ENCODE measurements around the gene GBP5.
"Not testable (repeated sequence)": the region's sequence is repeated elsewhere in the genome, so short reads cannot be mapped to it uniquely, and the experiment has no call there.

GBP5 gene

DNA sequence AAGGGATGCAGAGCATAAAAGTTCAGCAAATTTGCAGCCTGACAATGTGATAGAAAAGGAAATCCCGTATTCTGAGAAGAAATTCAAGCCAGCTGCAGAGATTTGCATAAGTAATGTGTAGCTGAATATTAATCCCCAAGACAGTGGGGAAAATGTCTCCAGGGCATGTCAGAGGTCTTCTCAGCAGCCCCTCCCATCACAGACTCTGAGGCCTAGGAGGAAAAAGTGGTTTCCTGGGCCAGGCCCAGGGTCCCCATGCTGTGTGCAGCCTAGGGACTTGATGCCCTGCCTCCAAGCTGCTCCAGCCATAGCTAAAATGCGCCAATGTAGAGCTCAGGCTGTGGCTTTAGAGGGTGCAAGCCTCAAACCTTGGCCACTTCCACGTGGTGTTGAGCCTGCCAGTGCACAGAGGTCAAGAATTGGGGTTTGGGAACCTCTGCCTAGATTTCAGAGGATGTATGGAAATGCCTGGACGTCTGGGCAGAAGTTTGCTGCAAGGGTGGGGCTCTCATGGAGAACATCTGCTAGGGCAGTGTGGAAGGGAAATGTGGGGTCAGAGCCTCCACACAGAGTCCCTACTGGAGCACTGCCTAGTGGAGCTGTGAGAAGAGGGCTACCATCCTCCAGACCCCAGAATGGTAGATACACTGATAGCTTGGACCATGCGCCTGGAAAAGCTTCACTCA lies 11.6 kb upstream of the GBP5 start:
- not testable (repeated sequence) for ATAC-seq

DNA sequence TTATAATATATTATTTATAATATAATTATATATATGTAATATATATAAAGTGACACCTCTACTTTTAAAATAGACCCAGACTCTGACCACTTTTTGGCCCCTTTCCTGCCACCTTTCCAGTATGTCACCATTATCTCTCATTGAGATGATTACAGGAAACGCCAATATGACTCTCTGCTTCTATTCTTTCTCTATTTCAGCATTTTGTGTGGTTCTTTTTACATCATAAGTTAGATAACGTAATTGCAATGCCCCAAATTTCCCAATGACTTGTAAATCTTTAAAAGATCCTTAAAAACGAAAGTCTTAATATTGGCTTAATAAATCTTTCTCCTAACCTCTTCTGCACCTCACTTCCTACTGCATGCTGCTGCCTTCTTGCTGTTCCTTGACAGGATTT lies 8.1 kb upstream of the GBP5 start:
- ATAC-seq, result no peak

DNA sequence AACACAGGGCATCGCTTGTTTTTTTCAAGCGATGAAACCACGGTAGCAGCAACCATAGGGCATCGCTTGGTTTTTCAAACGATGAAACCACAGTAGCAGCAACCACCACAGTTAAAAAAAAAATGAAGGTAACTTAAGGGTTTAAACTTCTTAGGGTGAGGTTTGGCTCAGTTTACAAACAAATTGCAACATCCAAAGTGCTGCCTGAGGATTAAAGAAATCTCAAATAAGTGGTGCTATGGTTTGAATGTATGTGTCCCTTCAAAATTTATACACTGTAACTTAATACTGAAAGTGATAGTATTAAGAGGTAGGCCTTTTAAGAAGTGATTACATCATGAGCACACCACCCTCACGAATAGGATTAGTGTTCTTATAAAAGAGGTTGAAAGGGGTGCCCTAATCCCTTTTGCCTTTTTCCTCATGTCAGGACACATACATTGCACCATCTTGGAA lies 6.4 kb upstream of the GBP5 start:
- ATAC-seq, result peak; percentile 72 to 78

DNA sequence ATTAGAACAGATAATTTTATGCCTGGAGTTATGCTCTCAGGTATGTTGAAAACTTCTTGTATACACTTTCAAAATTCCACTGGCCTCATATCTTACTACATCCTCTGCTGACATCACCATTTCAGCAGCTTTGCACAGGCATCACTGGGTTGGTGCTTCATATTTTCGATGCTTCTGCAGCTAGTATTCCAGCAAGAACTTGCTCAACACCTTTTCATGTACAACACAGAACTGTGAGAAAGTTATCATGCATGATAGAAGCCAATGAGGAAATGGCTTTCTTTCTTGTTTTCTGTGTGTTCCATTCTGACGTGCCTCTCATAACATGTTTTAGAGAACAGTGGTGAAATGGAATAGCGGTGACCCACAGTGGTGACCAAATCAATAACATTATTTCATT lies 5.1 kb upstream of the GBP5 start:
- ATAC-seq, result peak in 1 of 2 donors; percentile 15

DNA sequence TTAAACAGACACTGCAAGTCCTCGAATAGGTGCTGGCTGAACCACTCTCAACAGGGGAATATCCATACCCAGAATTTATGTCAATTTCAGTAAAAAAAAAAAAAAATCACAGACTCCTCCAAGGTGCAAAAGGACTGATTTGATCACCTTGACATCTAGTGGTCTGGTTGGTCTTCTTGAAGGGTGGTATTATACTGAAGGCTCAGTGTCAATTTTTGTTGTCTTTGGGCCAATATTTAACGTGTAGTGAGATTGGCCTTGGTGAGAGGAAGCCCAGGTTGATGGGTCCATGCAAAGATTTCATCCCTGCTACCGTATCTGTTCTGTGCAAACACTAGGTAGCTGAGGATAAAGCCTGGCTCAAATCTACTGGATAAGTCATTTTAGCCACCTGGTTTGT lies 4.0 kb upstream of the GBP5 start:
- ATAC-seq, result no peak

DNA sequence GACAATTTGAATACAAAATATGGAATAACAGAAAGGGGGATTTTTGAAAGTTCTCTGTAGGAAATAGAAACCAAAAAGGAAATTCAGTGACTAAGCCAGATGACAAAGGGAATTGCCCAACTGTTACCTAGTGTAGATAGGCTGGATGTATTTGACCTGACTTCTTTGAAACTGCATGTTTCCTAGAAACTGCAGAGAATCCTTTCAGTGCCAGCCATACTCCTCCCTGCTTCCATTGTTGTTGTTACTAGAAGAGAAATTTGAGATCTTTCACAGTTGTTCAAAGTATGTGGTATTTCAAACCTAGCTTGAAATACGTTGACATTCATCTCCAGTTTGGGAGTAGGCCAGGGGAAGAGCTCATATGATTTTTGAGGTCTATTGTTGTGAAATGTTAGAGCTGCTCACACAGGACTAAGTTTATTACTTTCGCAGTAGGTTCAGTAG lies 1.8 kb upstream of the GBP5 start:
- peak; percentile 51 to 55 for ATAC-seq

DNA sequence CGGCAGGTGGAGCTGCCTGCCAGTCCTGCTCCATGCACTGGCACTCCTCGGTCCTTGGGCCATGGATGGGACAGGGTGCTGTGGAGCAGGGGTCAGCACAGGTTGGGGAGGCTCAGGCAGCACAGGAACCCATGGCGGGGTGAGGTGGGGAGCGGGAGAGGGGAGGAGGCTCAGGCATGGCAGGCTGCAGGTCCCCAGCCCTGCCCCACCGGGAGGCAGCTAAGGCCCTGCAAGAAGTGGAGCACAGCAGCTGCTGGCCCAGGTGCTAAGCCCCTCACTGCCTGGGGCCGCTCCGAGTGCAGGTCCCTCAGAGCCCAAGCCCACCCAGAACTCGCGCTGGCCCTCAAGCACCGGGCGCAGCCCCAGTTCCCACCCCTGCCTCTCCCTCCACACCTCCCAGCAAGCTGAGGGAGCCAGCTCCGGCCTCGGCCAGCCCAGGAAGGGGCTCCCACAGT lies 691 bp upstream of the GBP5 start:
- no peak for ATAC-seq

DNA sequence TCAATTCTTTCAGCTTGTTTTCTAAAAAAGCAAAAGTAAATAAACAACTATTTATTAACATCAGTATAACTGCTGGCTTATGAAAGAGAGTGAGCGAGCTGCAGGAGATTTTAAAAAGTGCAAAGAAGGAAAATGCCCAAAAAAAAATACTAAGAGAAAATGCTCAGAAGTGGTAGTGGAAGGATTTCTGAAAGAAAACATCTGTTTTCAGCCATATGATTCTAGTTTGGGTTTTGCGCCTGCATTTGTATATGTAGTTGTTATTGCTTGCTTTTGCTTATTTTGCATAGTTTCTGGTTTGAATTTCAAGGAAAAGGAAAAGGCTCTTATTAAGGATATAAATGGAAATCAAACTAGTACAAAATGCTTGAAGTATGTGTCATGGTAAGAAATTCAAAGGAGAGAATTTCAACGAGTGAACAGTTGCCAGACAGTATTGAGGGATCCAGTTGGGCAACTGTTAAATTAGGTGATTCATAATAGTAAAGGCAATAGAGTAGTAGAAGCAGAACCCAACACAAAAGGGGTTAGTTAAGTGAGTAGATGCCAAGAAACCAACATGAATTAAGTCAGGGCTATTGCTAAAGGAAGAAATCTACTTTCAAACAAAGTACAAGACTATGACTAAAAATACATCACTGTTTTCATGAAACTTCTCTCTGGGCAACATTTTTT lies 1.2 kb downstream of the GBP5 start:
- ATAC-seq, result peak; percentile 25 to 45

DNA sequence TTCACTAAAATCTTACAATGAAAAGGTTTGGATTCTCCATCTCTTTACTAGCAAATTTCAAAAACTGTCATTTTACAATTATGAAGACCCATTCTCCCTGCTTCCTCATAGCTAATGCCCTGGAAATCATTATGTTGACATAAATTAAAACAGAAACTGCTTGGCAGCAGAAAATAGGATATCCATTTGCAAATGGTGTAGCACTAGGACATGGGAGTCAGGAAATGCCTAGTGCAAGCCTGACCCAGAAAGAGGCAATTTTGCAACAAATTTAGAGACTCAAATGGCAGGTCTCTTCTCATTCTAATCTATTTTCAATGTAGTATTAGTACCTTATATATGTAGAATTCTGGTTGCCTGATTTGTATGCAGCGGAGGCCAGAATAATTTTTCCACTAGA lies 2.2 kb downstream of the GBP5 start:
- ATAC-seq, result no peak

DNA sequence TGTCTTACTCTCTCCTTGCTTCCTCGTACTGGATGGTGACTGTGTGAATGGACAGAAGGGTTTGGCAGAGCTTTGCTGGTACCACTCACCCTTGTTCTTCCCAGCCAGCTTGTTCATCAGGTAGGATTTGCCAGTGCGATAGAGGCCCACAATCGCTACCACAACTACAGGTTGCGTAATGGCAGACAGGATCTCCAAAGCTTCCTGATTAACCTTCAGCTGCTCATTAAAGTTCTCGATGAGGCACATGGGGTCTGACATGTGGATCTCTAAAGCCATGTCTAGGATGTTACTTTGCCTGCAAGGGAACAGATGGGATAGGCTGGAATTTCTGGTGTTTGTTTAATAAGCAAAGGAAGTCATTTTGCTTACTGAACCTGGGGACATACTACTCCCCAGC lies 3.4 kb downstream of the GBP5 start:
- no peak for ATAC-seq

DNA sequence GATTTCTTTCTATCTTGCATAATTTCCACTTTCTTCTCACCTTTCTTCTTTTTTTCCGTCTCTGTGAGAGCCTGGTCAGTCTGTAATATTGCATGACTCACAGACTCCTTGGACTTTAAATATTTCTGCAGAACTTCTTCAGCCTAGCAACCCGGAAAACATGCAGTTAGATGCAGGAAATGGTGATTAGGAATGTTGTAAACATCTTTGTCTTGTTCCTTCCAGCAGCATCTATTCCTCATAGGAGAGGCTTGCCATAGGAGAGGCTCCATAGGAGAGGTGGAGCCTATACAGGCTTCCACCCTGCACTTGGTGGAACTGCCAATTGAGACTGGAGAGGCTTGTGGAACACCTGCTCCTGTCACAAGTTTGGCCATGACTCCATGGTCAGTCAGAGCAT lies 10.0 kb downstream of the GBP5 start:
- no peak for ATAC-seq

DNA sequence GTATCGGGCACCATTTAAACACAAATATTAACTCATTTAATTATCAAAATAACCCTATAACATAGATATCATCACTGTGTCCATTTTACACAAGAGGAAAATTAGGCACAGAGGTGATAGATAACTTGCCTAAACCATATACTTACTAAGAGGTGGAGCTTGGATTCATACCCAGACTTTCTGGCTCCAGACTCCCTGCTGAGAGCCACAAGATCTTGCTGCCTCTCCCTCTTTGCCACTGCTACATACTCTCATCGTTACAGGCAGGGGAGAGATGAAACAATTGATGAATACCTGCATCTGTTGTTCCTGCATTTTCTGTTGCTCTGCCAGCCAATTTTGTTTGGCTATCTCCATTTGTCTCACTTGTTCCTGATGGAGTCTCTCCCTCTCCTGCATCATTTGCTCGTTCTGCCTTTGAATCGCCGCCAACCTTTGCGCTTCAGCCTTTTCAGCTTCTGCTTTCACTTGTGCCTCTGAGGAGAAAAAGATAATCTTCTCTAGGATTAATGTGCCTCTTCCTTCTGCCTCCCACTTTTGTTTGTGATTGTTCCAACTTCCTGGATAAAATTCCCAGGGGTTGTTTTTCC lies 10.6 kb downstream of the GBP5 start:
- ATAC-seq, result no peak

DNA sequence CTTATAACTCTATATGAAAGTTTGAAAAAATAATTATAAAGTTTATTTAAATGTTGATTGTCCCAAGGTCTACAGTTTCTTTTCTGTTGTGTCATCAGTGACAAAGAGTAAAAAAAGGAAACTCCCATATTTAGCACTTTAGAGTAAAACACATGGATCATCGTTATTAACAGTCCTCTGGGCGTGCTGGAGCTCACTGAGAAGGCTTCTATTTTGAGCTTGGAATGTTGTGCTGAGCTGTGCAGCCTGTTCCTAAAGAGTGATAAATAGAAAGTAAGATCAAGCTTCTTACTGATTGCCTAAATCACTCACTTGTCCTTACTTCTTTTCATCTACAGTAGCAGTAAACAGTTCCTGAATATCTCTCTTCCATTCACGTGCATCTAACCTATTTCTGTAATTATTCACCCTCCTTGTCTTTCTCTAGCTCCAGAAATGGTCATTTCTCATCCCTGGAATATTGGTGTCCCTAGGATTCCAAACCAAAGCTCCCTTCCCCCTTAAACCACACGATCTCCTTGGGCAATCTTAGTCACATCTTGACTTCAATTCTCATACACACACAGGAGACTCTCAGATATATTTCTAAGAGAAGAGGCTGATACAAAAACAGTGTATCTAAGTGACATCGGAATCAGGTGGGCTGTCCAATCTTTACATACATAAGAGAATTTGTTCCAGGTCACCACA lies 11.9 kb downstream of the GBP5 start:
- no peak for ATAC-seq

DNA sequence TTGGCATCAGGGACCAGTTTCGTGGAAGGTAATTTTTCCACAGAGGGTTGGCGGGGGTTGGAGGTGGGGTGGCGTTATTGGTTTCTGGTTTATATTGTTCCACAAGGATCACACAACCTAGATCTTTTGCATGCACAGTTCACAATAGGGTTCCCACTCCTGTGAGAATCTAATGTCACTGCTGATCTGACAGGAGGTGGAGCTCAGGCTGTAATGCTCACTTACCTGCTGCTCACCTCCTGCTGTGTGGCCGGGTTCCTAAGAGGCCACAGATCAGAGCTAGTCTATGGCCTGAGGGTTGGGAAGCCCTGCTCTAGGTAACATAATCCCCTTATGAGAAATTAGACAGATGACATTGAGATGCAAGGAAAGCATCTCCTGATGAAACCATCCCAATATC lies 12.6 kb downstream of the GBP5 start:
- ATAC-seq, result no peak

DNA sequence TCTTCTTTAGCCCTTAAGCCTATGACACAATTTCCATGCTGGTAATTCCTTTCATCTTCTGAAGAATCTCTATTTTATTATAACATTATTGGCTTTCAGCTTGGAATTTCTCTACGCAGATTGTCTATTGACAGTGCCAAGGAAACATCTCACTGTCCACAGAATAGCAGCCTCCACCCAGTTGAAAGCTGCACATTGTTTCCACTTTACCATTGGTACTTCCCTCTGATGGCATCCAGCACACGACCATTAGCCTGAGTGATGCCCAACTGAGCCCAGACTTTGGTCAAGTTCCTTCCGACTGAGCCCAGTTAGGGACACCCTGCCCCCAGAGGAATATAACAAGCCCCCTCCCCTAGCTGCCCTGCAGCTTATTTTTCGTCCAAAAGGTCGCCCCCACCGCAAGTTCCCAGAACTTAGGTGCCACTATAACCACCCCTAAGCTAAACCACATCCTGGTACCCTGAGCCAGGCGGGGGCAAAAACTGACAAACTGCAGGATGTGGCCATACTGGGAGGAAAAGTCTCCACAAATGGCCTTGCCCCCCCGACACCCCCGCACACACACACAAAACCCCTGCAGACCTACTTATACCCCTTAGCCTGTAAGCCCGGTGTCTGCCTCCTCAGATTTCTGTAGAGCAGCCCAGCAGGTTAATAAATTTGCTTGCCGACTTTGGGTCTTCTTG lies 13.2 kb downstream of the GBP5 start:
- ATAC-seq, result peak; percentile 39 to 56

DNA sequence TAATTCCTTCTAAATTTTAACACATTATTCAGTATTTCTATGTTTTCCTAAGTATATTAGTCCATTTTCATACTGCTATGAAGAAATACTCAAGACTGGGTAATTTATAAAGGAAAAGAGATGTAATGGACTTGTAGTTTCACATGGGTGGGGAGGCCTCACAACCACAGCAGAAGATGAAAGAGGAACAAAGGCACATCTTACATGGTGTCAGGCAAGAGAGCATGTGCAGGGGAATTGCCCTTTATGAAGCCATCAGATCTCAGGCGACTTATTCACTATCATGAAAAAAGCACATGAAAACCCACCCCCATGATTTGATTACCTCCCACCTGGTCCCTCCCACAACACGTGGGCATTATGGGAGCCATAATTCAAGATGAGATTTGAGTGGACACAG lies 15.6 kb downstream of the GBP5 start:
- peak; percentile 40 to 55 for ATAC-seq

DNA sequence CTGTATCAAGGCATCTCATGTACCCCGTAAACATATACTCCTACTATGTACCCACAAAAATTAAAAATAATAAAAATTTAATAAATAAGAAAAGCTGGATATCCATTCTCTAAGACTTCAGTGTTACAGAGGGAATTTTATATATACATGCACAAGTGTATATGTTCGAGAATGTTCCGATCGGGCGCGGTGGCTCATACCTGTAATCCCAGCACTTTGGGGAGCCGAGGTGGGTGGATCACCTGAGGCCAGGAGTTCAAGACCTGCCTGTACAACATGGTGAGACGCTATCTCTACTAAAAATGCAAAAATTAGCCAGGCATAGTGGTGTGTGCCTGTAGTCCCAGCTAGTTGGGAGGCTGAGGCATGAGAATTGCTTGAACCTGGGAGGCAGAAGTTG lies 17.1 kb downstream of the GBP5 start:
- ATAC-seq, result not testable (repeated sequence)

DNA sequence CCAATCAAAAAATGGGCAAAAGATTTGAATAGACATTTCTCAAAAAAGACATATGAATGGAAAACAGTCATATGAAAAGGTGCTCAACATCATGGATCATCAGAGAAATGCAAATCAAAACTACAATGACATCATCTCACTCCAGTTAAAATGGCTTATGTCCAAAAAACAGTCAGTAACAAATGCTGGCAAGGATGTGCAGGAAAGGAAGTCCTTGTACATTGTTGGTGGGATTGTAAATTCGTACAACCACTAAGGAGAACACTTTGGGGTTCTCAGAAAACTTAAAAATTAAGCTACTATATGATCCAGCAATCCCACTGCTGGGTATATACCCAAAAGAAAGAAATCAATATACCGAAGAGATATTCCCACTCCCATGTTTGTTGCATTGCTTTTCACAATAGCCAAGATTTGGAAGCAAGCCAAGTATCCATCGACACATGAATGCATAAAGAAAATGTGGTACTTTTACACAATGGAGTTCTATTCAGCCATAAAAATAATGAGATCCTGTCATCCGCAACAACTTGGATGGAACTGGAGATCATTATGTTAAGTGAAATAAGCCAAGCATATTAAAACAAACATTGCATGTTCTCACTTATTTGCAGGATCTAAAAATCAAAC lies 17.9 kb downstream of the GBP5 start:
- ATAC-seq, result no peak

DNA sequence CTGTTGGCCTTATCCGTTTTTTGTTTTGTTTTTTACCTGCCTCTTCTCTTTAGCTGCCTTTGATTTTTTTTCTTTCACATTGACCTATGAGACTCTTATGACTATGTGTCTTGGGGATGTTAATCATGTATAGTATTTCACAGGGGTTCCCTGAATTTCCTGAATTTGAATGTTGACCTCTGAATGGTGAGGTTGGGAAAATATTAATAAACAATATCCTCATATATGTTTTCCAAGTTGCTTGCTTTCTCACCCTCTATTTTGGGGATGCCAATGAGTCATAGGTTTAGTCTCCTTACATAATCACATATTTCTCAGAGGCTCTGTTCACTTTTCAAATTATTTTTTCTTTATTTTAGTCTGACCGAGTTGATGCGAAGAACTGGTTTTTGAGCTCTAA lies 29.6 kb downstream of the GBP5 start:
- ATAC-seq, result no peak
